HG03575 (cell line): Measurements from ENCODE around the gene ATP9B.

ENCODE experiments used
- ATAC-seq: cut with Tn5 transposase; IDR thresholded peaks from one replicate; pipeline ENCODE4 v1.9.1; 2021; ENCODE audit not compliant: unreplicated experiment, insufficient number of reproducible peaks, low FRiP score; ENCODE audit errors: extremely low read depth

ATP9B gene, protein sequence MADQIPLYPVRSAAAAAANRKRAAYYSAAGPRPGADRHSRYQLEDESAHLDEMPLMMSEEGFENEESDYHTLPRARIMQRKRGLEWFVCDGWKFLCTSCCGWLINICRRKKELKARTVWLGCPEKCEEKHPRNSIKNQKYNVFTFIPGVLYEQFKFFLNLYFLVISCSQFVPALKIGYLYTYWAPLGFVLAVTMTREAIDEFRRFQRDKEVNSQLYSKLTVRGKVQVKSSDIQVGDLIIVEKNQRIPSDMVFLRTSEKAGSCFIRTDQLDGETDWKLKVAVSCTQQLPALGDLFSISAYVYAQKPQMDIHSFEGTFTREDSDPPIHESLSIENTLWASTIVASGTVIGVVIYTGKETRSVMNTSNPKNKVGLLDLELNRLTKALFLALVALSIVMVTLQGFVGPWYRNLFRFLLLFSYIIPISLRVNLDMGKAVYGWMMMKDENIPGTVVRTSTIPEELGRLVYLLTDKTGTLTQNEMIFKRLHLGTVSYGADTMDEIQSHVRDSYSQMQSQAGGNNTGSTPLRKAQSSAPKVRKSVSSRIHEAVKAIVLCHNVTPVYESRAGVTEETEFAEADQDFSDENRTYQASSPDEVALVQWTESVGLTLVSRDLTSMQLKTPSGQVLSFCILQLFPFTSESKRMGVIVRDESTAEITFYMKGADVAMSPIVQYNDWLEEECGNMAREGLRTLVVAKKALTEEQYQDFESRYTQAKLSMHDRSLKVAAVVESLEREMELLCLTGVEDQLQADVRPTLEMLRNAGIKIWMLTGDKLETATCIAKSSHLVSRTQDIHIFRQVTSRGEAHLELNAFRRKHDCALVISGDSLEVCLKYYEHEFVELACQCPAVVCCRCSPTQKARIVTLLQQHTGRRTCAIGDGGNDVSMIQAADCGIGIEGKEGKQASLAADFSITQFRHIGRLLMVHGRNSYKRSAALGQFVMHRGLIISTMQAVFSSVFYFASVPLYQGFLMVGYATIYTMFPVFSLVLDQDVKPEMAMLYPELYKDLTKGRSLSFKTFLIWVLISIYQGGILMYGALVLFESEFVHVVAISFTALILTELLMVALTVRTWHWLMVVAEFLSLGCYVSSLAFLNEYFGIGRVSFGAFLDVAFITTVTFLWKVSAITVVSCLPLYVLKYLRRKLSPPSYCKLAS

DNA sequence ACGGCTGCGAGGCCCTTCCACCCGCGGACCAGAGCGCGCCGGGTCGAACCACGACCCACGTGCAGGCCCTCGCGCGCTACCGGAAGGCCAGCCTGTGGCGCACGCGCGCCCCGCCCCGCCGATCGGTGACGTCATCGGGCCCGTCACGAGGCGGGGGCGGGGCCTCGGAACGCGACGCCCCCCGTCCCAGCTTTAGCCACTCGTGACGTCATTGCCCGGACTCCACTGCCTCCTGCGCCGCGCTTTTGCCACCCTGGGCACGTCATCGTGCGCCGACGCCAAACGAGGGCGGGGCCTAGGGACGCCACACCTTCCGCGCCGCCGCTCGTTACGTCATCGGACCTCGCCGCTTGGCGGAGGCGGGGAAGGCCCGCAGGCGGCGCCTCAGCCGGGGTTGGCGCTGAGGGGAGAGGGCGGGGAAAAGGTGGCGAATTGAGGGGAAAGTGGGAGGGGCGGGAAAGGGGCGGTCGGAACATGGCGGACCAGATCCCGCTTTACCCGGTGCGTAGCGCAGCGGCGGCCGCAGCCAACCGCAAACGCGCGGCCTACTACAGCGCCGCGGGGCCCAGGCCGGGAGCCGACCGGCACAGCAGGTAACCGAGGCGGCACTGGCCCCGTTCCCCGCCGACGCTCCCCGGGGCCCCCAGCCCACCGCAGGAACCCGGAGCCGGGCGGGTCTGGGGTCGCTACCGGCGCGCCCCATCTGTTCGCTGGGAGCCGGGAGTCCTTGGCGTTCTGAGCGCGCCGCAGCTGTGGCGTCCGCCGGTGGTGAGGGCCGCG is at the start of gene ATP9B:
ATP9B (plus strand) TSS at position 458 of the 780 bp plus-strand sequence; CDS start at position 475, 17 bp downstream.
- peak; percentile 50 for ATAC-seq

DNA sequence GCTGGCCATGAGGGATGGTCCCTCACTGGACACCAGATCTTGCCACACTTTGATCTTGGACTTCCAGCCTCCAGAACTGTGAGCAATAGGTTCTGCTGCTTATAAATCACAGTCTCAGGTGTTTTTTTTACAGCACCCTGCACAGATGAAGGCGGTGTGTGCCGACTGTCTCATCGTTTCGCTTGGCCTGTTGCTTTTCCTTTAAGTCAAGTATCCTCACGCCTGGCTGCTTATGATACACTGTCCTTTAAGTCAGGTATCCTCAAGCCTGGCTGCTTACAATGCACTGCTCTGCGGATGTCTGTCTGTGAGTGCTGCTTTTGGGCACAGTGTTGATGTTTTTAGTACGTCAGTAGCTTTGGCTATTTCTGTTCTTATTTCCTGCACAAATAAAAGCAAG is 49.3 kb upstream of the ATP9B start:
- no peak for ATAC-seq

DNA sequence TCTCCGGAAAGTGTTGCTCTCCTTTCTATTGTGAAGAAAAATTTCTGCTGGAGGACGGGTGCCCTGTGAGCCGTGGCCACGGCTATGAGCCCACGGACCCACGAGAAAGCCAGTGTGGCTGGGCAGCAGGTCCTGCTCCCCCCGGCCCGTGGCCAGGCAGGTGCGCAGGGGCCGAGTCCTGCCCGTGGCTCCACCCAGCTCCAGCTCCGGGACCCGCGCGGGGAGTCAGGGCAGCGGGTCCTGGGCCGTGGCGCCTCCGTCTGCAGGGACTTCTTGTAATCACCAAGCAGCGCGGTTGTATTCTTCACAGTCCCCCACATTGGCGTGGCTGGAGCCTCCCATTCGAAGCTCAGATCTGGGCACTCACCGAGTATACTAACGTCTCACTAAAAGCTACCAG is 46.6 kb upstream of the ATP9B start:
- no peak for ATAC-seq

DNA sequence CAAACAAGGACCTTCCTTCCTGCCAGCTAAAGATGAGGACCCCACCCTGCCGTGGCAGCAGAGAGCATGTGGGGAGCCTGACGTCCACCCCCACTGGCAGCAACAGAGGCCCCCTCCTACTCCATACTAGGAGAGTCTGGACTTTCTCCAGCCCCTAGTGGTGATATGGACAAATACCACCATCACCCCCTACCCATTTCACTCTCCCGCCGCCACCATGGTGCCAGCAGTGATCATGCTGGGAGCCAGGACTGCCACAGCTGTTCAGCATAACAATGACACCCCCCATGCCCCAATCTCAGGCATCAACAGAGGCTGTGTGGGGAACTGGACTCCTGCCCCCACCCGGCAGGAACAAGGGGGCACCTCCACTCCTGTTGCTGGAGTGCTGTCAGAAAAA is 42.7 kb upstream of the ATP9B start:
- ATAC-seq, result no peak

DNA sequence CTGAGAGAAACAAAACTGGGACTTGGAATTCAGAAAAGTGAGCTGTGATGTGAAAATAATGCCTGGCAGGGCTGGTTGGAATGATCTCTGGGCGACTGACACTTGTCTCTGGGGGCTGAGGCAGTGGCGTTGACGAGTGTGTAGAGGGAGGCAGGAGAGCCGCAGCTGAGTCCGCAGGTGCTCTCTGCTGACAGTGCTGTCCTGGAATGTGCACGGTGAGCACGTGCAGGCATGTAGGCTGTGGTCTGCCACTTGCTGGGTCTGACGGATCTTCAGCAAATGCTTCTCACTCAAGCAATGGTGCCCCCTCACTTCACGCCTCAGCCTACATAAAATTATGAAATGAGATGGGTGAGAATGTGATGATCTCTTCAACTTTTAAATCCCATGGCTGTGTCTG is 38.5 kb upstream of the ATP9B start:
- ATAC-seq, result no peak

DNA sequence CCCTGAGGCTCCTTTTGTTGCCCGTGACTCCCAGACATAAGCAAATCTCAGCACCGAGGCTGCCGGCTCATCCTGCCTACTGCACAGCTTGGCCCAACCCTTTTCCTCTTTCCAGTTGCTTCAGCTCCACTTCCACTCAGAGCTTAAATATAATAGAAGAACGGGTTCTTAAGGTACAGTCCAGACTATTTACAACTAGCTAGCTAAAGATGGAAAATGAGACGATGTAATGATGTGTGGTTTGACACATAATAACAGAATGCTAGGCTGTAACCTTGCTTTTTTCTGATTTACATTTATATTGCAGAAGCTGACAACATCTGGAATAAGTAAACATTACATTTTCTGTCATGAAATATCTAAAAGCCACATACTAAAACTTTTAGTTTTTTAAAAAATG is 26.9 kb upstream of the ATP9B start:
- no peak for ATAC-seq

DNA sequence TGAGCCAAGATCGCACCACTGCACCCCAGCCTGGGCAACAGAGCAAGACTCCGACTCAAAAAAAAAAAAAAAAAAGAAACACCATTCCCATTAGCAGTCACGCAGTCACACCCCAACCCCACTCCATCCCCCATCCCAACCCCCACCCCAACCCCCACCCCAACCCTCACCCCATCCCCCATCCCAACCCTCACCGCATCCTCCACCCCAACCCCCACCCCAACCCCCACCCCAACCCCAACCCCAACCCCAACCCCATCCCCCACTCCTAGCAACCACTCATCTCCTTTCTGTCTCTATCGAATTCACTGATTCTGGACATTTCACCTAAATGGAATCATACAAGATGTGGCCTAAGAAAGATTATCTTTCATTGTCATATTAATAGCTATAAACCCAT is 25.9 kb upstream of the ATP9B start:
- no peak for ATAC-seq

DNA sequence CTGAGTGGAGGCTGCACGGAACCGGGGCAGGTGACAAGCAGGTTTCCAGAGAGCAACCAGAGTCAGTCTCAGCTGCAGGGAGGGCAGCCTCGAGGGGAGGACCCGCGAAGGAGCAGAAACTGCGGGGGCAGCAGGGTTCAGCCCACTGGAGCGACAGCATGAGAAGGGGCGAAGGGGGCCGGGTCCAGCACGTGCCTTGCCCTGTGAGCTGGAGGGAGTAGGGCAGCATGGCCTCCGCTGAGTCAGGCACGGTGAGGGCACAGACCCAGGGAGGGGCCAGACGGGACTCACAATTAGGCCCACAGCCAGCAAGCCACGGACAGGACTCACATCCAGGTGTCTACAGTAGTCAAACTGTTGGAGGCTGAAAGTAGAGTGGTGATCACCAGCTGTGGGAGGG is 22.7 kb upstream of the ATP9B start:
- no peak for ATAC-seq

DNA sequence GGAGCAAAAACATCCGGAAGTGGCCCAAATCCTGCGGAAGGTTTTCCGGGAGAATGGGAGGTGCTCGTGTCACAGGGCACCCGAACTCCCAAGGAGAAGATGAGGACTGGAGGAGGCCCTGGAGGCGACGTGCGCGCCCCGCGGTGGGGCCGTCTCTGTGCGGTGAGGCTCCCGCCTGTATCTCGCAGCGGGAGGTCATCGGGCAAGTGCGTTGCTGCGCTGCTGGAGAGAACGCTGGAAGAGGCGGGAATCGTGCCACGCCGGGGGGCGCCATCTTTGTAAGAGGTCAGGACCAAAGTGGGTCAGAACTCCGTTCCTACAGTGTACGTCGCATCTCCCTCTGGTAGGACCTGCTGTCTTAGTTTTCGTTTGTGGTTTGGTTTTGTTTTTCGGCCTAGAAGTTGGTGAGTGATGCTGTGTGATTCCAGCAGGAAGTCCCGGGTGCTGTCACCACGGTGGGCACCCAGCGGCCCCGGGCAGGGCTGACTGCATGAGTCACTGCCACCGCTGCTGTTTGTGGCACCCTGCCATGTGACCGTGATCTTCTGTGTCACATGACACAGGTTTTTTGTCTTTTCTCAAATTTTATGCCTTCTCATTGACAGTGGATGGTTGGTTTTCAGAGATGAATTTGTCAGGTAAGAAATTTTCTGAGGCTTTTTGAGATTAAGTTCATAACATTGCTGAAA is 21.5 kb upstream of the ATP9B start:
- ATAC-seq, result no peak

DNA sequence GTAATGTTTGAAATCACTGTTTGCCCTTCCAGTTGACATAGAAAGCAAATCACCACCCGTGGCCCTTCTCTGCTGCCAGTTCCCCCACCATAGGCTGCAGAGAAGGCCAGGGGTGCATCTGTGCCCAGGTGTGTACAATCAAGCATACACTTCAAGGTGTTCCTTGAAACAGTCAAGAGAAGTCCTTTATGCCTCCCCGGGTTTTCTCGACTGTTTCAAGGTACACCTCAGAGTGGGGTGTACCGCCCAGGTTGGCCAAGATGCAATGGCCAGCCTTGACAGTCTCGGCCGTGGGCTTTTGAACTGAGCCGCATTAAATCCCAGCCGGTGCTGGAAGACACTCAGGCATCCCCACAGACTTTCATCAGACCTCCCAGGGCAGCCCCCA is 21.0 kb upstream of the ATP9B start:
- no peak for ATAC-seq

DNA sequence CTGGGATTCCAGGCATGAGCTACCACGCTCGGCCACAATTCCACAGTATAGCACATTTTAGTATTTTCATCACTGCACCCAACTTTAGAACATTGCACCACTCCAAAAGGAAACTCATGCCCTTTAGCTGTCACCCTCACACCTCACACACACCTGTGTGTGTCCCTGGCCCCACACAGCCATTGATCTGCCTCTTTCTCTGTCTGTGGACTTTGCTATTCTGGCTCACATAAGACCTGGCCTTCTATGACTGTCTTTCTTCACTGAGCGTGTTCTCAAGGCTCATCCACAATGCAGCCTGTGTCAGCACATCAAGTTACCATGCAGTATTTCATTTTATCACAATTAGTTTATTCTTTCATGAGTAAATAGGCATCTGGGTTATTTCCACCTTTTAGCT is 19.7 kb upstream of the ATP9B start:
- no peak for ATAC-seq

DNA sequence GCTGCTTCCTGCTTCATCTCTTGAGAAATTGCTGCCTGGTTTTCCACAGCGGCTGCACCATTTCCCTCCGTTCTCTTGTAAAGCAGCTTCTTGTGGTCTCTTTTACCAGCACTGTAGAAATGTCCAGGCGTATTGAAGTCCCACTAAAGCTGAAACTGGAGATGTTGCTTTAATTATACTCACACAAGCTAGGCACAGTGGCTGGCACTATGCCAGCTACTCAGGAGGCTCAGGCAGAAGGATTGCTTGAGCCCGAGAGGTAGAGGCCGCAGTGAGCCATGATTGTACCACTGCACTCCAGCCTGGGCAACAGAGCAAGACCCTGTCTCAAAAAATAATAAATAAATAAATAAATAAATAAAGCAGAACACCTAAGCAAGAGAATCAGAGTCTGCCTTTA is 19.2 kb upstream of the ATP9B start:
- ATAC-seq, result no peak

DNA sequence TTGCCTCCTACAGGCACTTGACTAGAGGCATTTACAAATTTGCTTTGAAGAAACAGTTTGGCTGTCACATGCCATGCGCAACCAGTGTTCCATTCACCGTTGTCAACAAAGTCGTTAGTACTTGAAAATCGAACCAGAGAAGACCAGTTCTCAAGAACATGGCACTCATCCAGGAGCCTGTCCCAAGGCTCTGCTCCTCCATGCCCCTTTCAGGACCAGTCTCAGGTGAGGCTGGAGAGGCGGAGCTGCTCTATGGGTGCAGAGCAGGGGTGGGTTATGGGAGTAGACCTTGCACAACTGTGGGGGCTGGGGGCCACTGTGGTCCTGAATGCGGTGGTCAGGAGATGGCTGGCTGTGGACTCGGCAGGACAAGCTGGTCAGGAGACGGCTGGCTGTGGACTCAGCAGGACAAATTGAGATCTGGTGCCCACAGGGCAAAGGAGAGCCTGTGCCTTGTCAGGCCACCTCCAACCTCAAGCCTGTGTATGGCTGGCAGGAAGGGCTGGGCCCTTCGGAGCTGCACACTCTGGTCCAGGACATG is 12.3 kb upstream of the ATP9B start:
- no peak for ATAC-seq

DNA sequence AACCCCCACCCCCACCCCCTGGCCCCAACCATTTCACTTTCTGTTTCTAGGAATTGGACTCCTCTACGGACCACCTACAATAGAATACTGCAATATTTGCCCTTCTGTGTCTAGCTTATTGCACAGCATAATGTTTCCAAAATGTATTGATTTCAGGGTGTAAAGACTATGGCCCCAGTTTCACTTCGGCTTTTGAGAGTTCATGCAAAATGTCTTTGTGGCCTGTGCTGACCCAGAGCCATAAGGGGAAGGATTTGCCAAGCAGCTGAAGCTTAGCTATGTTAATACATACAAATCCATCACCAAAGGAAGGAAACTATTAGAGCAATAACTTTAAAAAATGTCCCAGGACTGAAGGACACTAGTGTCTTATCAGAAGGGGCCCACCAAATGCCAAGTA is 11.2 kb upstream of the ATP9B start:
- no peak for ATAC-seq

DNA sequence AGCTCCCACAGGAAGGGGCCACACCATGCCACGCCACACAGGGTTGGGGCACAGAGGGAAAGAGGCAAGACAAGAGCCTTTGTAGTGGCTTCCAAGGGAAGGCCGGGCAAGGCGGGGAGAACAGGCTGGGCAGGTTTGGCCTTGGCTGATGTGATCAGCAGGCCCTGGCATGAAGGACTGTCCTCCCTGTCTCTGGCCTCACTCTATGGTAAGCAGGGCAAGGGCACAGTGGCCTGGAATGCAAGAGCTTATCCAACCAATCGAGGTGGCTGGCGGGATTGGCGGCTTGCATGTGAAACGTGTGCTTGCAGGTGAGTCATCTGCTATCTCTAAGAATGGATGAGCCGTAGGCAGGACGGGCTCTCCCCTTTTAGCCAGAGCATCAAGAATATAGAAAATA is 6.4 kb upstream of the ATP9B start:
- ATAC-seq, result no peak

DNA sequence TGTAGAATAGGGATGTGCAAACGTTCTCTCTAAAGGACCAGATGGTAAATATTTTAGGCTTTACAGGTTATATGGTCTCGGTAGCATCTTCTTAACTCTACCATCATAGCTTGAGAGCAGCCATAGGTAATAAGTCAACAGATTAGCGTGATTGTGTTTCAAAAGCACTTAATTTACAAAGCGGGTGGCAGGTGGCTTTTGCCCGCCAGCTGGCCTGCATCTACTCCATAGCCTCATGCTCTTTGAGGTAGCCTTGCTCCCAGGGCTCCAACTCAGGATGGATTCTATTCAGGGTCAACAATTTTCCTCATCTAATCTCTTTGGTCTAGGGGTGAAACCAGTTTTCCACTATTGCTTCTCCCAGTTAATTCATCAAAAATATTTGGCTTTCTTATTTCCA is 5.0 kb upstream of the ATP9B start:
- ATAC-seq, result no peak

DNA sequence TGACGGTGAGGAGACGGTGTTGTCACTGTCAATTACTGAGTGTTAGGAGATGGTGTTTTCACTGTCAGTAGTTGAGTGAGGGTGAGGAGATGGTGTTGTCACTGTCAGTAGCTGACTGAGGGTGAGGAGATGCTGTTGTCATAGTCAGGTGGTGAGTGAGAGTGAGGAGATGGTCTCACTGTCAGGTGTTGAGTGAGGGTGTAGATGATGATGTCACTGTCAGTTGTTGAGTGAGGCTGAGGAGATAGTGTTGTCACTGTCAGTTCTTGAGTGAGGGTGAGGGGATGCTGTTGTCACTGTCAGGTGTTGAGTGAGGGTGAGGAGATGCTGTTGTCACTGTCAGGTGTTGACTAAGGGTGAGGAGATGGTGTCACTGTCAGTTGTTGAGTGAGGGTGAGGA is 3.4 kb upstream of the ATP9B start:
- ATAC-seq, result no peak

DNA sequence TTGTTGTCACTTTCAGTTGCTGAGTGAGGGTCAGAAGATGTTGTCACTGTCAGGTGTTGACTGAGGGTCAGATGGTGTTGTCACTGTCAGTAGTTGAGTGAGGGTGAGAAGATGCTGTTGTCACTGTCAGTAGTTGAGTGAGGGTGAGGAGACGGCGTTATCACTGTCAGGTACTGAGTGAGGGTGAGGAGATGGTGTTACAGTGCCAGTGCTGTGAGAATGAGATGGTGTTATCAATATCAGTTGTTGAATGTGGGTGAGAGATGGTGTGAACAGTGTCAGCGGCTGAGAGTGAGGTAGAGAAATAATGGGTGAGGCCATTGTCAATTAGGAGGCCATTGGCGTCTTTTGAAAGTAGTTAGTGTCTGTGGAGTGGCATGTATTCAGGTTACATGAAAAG is 1.6 kb upstream of the ATP9B start:
- no peak for ATAC-seq
